ENCODE results near the gene ZNF746. TPM values are rescaled to one million over a fixed set of nuclear protein-coding genes. Genes with fewer than 3 reads are reported as not detected.

Gene ZNF746
- polyA plus RNA-seq, 1 donor (not counting 4 experiments of a cell fraction or from before 2014, with no cell fraction given), result 7.0 TPM

DNA sequence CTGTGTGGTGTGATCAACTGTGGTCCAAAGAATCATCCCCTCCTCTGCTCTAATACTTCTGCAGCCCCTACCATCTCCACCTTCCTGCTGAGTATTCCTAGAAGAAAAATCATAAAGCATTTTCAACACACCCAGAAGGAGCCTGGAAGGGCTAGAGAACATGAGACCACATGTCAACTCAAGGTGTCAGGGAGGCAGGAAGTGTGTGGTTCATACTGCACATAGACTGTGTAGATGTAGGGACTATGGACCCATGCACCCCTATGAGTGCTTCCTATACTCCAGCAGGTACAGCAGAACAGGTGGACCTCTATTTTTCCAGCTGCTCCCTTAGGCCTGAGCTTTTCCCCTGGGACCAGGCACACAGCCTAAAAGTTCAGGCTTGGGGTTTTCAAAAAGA lies 2.6 kb upstream of the ZNF746 start:
- FAIRE-seq (no peak), DNase-seq (ENCODE audit: low read depth, low spot score) (no peak)
- H3K27ac ChIP-seq (ENCODE audit: control insufficient read depth, insufficient read depth, low read length), result no peak overlapping the region
- peaks cover 0 to 4% of the 10 kb centered on the region in 2 experiments for H3K36me3 ChIP-seq (ENCODE audit: control insufficient read depth in 2 of 2, extremely low read depth in 1 of 2, insufficient read depth in 2 of 2, low read length in 2 of 2)
- no peaks in the 10 kb centered on the region for H4K20me1 ChIP-seq (ENCODE audit: control insufficient read depth, extremely low read depth, insufficient read depth, low read length)
- peaks cover 7% of the 10 kb centered on the region for H3K4me1 ChIP-seq (ENCODE audit: control insufficient read depth, extremely low read depth, insufficient read depth, low read length)
- H3K79me2 ChIP-seq (ENCODE audit: control insufficient read depth, insufficient read depth, low read length), result peaks cover 16% of the 10 kb centered on the region
- H2AFZ ChIP-seq (ENCODE audit: control insufficient read depth, low read length), result no peak overlapping the region
- no peaks in the 10 kb centered on the region for H3K9me1 ChIP-seq (ENCODE audit: control insufficient read depth, extremely low read depth, insufficient read depth, low read length)
- H3K4me3 ChIP-seq (ENCODE audit: control insufficient read depth in 2 of 3, extremely low read depth in 1 of 3, insufficient read depth in 2 of 3, low read depth in 1 of 3, low read length in 3 of 3), result no peak overlapping the region
- dilution Hi-C loops (cut with MboI; ENCODE audit: extremely low pct_ligation_motif_present, low sequenced_read_pairs), result no loop called here
- no peak overlapping the region for H3K9ac ChIP-seq (ENCODE audit: control insufficient read depth, extremely low read depth, insufficient read depth, low read length)
- peaks cover 3% of the 10 kb centered on the region for H3K27me3 ChIP-seq (ENCODE audit: control insufficient read depth, extremely low read depth, insufficient read depth, low read length)
- no peaks in the 10 kb centered on the region for H3K9me3 ChIP-seq (ENCODE audit: control insufficient read depth, low read depth, low read length)
- TF ChIP-seq, protein P1, sequence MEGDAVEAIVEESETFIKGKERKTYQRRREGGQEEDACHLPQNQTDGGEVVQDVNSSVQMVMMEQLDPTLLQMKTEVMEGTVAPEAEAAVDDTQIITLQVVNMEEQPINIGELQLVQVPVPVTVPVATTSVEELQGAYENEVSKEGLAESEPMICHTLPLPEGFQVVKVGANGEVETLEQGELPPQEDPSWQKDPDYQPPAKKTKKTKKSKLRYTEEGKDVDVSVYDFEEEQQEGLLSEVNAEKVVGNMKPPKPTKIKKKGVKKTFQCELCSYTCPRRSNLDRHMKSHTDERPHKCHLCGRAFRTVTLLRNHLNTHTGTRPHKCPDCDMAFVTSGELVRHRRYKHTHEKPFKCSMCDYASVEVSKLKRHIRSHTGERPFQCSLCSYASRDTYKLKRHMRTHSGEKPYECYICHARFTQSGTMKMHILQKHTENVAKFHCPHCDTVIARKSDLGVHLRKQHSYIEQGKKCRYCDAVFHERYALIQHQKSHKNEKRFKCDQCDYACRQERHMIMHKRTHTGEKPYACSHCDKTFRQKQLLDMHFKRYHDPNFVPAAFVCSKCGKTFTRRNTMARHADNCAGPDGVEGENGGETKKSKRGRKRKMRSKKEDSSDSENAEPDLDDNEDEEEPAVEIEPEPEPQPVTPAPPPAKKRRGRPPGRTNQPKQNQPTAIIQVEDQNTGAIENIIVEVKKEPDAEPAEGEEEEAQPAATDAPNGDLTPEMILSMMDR (optimal IDR thresholded peaks at IDR 0.05 in 1 of 3, IDR thresholded peaks at IDR 0.05 in 1 of 3, conservative IDR thresholded peaks at IDR 0.05 in 1 of 3; ENCODE audit: extremely low read depth in 1 of 3, insufficient read depth in 2 of 3, low read length in 3 of 3), result no peak
- TF ChIP-seq EZH2 (IDR thresholded peaks at IDR 0.05; ENCODE audit: low read length), result no peak
- H3K4me2 ChIP-seq (ENCODE audit: control insufficient read depth, extremely low read depth, insufficient read depth, low read depth, low read length), result no peak overlapping the region

DNA sequence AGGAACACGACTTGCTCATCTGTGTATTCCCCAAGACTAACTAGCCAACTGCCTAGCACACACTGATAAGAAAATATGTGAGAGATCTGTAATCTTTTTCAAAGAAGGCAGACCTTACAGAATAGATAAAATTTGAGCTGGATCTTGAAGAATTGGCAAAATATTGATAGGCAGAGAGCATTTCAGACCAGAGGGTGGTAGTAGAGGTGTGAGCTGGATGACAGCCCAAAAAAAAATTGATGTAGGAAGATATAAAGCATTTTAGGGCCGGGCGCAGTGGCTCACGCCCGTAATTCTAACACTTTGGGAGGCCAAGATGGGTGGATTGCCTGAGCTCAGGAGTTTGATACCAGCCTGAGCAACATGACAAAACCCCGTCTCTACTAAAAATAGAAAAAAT lies 1.2 kb upstream of the ZNF746 start:
- Histone ChIP-seq H2AFZ (ENCODE audit: control insufficient read depth, low read length) (no peak overlapping the region), H4K20me1 (ENCODE audit: control insufficient read depth, extremely low read depth, insufficient read depth, low read length) (no peaks in the 10 kb centered on the region), H3K4me1 (ENCODE audit: control insufficient read depth, extremely low read depth, insufficient read depth, low read length) (peaks cover 7% of the 10 kb centered on the region), H3K9me3 (ENCODE audit: control insufficient read depth, low read depth, low read length) (no peaks in the 10 kb centered on the region), H3K27me3 (ENCODE audit: control insufficient read depth, extremely low read depth, insufficient read depth, low read length) (peaks cover 3% of the 10 kb centered on the region), H3K9ac (ENCODE audit: control insufficient read depth, extremely low read depth, insufficient read depth, low read length) (no peak overlapping the region), H3K9me1 (ENCODE audit: control insufficient read depth, extremely low read depth, insufficient read depth, low read length) (no peaks in the 10 kb centered on the region), H3K4me3 (ENCODE audit: control insufficient read depth in 2 of 3, extremely low read depth in 1 of 3, insufficient read depth in 2 of 3, low read depth in 1 of 3, low read length in 3 of 3) (no peak overlapping the region), H3K27ac (ENCODE audit: control insufficient read depth, insufficient read depth, low read length) (no peak overlapping the region), H3K4me2 (ENCODE audit: control insufficient read depth, extremely low read depth, insufficient read depth, low read depth, low read length) (no peak overlapping the region), H3K36me3 (ENCODE audit: control insufficient read depth in 2 of 2, extremely low read depth in 1 of 2, insufficient read depth in 2 of 2, low read length in 2 of 2) (peaks cover 0 to 4% of the 10 kb centered on the region in 2 experiments), H3K79me2 (ENCODE audit: control insufficient read depth, insufficient read depth, low read length) (peaks cover 27% of the 10 kb centered on the region)
- DNase-seq (ENCODE audit: low read depth, low spot score), result no peak
- TF ChIP-seq EZH2 (IDR thresholded peaks at IDR 0.05; ENCODE audit: low read length), result no peak
- TF ChIP-seq, protein P1 (optimal IDR thresholded peaks at IDR 0.05 in 1 of 3, IDR thresholded peaks at IDR 0.05 in 1 of 3, conservative IDR thresholded peaks at IDR 0.05 in 1 of 3; ENCODE audit: extremely low read depth in 1 of 3, insufficient read depth in 2 of 3, low read length in 3 of 3), result no peak
- no peak for FAIRE-seq
- dilution Hi-C loops (cut with MboI; ENCODE audit: extremely low pct_ligation_motif_present, low sequenced_read_pairs), result no loop called here

Measured in keratinocyte (primary cell).